Stomach (tissue), 4 donors: ENCODE measurements around the gene UBE3D.

Experiments used
- CTCF ChIP-seq, 7 experiments: fragments of 450-650 bp in 4 of 7; fragments of 200-600 bp in 3 of 7; sonication (generic) in 3 of 7; IDR thresholded peaks; one replicate each; pipeline ENCODE4 v1.5.1; 2016 to 2019; ENCODE audit warnings: antibody characterized with exemption in 7 of 7, control low read depth in 2 of 7, mild to moderate bottlenecking in 1 of 7
- EP300 ChIP-seq: sonication (generic); formaldehyde crosslinking; IDR thresholded peaks from one replicate; pipeline ENCODE4 v1.6.1; 2017; ENCODE audit warnings: antibody characterized with exemption
- POLR2AphosphoS5 ChIP-seq, 3 donors: sonication (generic); formaldehyde crosslinking; IDR thresholded peaks; one replicate each; pipeline ENCODE4 v1.6.1; 2016; ENCODE audit warnings: antibody characterized with exemption in 3 of 3

GRCh38 chr6:83038246-83038645, 27.4 kb downstream of the UBE3D start:
- TF ChIP-seq CTCF (IDR thresholded peaks at IDR 0.05): no peak
- no peak for TF ChIP-seq POLR2AphosphoS5 (IDR thresholded peaks at IDR 0.05)
- TF ChIP-seq EP300: no peak
